Fibroblast of pulmonary artery (primary cell): ENCODE data around the gene HSPB7.

ENCODE experiments used
- DNase-seq: peaks from one replicate; pipeline ENCODE4 v3.0.0-alpha.2; 2010; ENCODE audit warnings: low read depth
- H3K4me3 ChIP-seq: replicated peaks from 2 replicates; pipeline ENCODE4 v1.5.1; 2011; ENCODE audit warnings: low read depth, mild to moderate bottlenecking, control low read depth, low read length, moderate library complexity
- TF ChIP-seq, protein P1 (sequence below): IDR thresholded peaks from 2 replicates; pipeline ENCODE4 v1.5.1; 2011; ENCODE audit warnings: mild to moderate bottlenecking, control low read depth, low read length, inconsistent platforms; ENCODE audit errors: missing control alignments

Gene HSPB7

DNA sequence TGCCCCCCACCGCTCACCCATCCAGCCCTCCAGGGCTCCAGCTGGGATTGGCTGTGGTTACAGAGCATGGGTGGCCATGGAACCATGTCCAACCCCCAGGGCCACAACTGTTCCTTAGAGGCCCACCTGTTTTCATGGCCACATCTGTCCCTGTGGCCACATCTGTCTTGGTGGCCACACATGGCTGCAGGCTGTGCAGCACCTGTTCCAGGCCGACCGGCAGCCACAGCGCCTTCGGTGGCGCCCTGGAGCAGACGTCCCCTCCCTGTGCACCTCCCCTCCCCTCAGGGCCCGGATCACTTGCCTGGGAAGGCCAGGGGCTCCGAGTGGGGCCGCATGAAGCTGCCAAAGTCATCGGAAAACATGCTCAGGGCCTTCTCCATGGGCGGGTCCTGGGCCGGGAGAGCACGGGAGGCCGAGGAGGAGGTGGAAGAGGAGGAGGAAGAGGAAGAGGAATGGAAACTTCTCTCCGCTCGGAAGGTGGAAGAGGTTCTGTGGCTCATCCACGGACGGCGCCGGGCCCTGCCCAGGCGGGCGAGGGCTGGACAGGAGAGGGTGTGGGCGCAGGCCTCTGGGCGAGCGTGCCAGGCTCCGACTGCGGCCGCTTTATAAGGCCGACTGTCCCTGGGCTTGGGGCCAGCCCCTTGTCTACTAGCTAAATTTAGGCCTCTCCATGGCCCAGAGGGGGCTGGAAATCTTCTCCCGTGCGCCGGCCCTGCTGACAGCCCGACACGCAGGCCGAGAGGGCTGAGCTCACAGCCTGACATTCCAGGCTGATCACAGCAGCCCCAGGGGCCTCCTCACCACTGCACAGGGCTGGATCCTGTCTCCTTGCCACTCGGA, at the start of gene HSPB7:
Gene HSPB7 (minus strand): TSS at position 583 of the 843 bp plus-strand sequence. CDS start 80 bp downstream, at position 503.
- DNase-seq: peak; percentile 80
- no peak within 1 kb of the TSS for H3K4me3 ChIP-seq
- TF ChIP-seq, protein P1, sequence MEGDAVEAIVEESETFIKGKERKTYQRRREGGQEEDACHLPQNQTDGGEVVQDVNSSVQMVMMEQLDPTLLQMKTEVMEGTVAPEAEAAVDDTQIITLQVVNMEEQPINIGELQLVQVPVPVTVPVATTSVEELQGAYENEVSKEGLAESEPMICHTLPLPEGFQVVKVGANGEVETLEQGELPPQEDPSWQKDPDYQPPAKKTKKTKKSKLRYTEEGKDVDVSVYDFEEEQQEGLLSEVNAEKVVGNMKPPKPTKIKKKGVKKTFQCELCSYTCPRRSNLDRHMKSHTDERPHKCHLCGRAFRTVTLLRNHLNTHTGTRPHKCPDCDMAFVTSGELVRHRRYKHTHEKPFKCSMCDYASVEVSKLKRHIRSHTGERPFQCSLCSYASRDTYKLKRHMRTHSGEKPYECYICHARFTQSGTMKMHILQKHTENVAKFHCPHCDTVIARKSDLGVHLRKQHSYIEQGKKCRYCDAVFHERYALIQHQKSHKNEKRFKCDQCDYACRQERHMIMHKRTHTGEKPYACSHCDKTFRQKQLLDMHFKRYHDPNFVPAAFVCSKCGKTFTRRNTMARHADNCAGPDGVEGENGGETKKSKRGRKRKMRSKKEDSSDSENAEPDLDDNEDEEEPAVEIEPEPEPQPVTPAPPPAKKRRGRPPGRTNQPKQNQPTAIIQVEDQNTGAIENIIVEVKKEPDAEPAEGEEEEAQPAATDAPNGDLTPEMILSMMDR: no peak

GRCh38 chr1:16067127-16067768, 49.4 kb upstream of the HSPB7 start:
- no peak overlapping the region for H3K4me3 ChIP-seq
- TF ChIP-seq, protein P1: no peak
- DNase-seq: no peak

DNA sequence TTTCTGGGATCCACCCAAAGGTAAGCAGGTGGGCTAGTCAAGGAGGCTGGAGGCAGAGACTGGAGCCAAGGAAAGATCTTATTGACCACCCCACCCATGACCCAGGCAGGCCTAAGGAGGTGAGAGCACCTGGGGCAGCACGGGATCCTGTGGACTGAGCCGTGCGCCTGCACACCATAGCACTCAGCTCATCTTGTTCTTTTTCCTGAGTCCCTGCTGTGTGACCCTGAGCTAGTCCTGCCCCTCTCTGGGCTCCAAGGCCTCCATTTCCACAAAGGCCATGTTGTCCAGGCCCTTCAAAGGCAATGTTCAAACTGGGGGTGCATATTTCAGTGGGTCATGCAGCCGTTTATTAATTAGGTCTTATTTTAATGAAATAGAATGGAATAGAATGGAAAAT, 48.4 kb upstream of the HSPB7 start:
- no peak for DNase-seq
- TF ChIP-seq, protein P1: no peak
- no peak overlapping the region for H3K4me3 ChIP-seq

GRCh38 chr1:16065269-16065576, 47.4 kb upstream of the HSPB7 start:
- TF ChIP-seq, protein P1: no peak
- no peak for DNase-seq
- H3K4me3 ChIP-seq: no peak overlapping the region

GRCh38 chr1:16064536-16065268, 46.9 kb upstream of the HSPB7 start:
- TF ChIP-seq, protein P1: no peak
- H3K4me3 ChIP-seq: no peak overlapping the region
- no peak for DNase-seq

GRCh38 chr1:16063921-16064320, 46.1 kb upstream of the HSPB7 start:
- no peak for DNase-seq
- TF ChIP-seq, protein P1: no peak
- no peak overlapping the region for H3K4me3 ChIP-seq
